Liver (tissue), 3 donors: ENCODE data around the gene CYFIP2.

Experiments used
- ATF3 ChIP-seq: IDR thresholded peaks from 2 replicates; pipeline ENCODE4 v1.6.1; 2016; ENCODE audit warnings: antibody characterized with exemption
- CTCF ChIP-seq: fragments of 150-350 bp; IDR thresholded peaks from 2 replicates; pipeline ENCODE4 v1.5.1; 2017; ENCODE audit warnings: improper control_type of control experiment, low read depth, low read length; ENCODE audit not compliant: missing input control
- JUND ChIP-seq, 2 donors: IDR thresholded peaks; 2 replicates each; pipeline ENCODE4 v1.6.1; 2016; ENCODE audit warnings: antibody characterized with exemption in 2 of 2
- MAX ChIP-seq: IDR thresholded peaks from 2 replicates; pipeline ENCODE4 v1.6.1; 2016; ENCODE audit warnings: antibody characterized with exemption
- RAD21 ChIP-seq, 2 donors: IDR thresholded peaks; 2 replicates each; pipeline ENCODE4 v1.6.1; 2016; ENCODE audit warnings: antibody characterized with exemption in 2 of 2, mild to moderate bottlenecking in 2 of 2
- REST ChIP-seq: IDR thresholded peaks from 2 replicates; pipeline ENCODE4 v1.6.1; 2016; ENCODE audit warnings: antibody characterized with exemption, mild to moderate bottlenecking
- donor health status: healthy.
- donor health status: healthy.

GRCh38 chr5:157379983-157380382, 114.1 kb downstream of the CYFIP2 start:
- TF ChIP-seq CTCF (no peak), ATF3 (no peak), MAX (no peak), REST (no peak), JUND (IDR thresholded peaks at IDR 0.05) (no peak), RAD21 (IDR thresholded peaks at IDR 0.05) (no peak)
